Measurements from ENCODE around the gene MVB12A.

MVB12A gene

DNA sequence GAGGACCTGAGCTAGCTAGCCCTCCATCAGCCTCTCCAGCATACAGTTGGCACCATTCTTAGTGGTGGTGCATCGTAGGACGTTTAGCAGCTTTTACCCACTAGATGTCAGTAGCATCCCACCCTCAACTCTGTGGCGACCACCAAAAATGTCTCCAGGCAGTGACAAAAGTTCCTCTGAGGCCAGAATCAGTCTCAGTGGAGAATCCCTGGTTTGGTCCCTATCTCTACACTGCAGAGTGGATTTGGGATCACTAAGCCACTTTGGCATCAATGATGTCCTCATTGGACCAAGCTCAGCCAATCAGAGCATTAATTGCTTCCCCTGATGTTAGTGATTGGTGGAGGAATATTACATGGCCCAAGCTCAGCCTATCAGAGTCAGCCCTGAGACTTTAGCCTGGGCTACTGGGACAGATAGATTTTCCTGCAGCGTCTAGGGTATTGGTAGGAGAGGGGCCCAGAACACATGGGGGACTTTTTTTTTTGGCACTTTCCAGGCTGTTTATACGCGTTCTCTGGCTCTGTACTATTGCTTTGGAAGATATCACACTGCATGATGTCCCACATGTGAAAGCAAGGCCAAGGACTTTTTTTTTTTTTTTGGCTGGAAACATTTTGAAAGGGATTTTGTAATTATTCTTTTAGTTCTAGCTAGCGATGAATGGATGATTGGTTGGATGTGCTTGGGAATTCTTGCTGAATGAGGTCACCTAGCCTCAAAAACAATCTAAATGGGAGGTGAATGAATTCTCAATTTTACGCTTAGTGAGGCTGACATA is 21.6 kb downstream of the MVB12A start:
- Histone ChIP-seq H3K4me2 (no peak overlapping the region), H4K20me1 (no peaks in the 10 kb centered on the region), H3K27me3 (no peaks in the 10 kb centered on the region), H3K36me3 (peaks cover 0 to 17% (median 3%) of the 10 kb centered on the region in 11 experiments; a peak in 17 of 22 replicates), H3K4me3 (no peak overlapping the region), H3K4me1 (peaks cover 0 to 2% (median 0%) of the 10 kb centered on the region in 10 experiments; a peak in 1 of 20 replicates), H3K27ac (no peak overlapping the region), H3K9me3 (replicated peaks in 1 of 11) (peaks cover 0 to 8% (median 5%) of the 10 kb centered on the region in 11 experiments; a peak in 10 of 22 replicates), H3K9ac (no peak overlapping the region)
- TF ChIP-seq Cebpa-rat (IDR thresholded peaks at IDR 0.05) = no peak

DNA sequence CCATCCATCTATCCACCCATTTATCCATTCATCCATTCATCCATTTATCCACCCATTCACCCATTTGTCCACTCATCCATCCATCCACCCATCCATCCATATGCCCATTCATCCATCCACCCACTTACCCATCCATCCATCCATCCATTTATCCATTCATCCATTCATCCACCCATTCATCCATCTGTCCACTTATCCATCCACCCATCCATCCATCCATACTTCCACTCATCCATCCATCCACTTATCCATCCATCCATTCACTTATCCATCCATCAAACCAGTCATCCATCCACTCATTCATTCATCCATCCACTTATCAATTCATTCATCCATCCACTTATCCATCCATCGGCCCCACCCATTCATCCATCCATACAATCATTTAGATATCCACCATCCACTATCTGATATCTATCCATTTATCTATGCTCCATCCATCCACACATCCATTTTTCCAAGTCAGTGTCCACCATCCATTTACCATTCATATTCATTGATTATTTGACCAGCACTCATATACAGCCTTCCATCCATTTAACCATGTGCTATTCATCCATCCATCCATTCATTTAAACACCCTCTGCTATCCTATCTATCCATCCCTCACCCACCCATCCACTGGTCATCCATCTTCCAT is 25.8 kb downstream of the MVB12A start:
- TF ChIP-seq Cebpa-rat (IDR thresholded peaks at IDR 0.05) = no peak
- peaks cover 19 to 42% (median 34%) of the 10 kb centered on the region in 10 experiments for H3K4me1 ChIP-seq
- no peak overlapping the region for H3K4me2 ChIP-seq
- no peaks in the 10 kb centered on the region for H4K20me1 ChIP-seq
- peaks cover 0 to 14% (median 0%) of the 10 kb centered on the region in 11 experiments; a peak in 4 of 22 replicates for H3K36me3 ChIP-seq
- H3K27ac ChIP-seq = no peak overlapping the region
- no peak overlapping the region for H3K4me3 ChIP-seq
- H3K9me3 ChIP-seq (replicated peaks in 1 of 11) = peaks cover 0 to 8% (median 5%) of the 10 kb centered on the region in 11 experiments; a peak in 9 of 22 replicates
- peaks cover 0 to 3% (median 0%) of the 10 kb centered on the region in 11 experiments; a peak in 1 of 22 replicates for H3K27me3 ChIP-seq
- H3K9ac ChIP-seq = no peak overlapping the region

DNA sequence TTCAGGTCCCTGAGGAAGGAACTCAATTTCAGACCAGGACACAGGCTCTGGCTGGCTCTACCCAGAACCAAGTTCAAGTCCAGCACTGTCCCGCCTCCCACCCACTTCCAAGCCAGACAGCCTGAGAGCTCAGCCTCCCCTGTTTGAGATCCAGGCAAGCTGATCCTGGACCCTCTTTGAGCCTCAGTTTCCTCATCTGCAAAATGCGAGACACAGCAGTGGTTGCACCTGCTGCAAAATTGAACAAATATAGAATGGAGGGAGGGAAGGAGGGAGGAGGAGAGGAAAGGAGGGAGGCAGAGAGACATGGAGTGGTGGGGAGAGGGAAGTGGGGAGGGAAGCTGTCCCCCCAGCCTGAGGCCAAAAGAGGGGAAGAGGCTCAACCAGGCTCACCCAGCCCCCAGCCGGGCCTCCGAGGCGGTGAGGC is 27.9 kb downstream of the MVB12A start:
- peak overlapping the region; percentile 83 to 99 (median 98) for H3K4me2 ChIP-seq
- TF ChIP-seq Cebpa-rat (IDR thresholded peaks at IDR 0.05) = no peak

DNA sequence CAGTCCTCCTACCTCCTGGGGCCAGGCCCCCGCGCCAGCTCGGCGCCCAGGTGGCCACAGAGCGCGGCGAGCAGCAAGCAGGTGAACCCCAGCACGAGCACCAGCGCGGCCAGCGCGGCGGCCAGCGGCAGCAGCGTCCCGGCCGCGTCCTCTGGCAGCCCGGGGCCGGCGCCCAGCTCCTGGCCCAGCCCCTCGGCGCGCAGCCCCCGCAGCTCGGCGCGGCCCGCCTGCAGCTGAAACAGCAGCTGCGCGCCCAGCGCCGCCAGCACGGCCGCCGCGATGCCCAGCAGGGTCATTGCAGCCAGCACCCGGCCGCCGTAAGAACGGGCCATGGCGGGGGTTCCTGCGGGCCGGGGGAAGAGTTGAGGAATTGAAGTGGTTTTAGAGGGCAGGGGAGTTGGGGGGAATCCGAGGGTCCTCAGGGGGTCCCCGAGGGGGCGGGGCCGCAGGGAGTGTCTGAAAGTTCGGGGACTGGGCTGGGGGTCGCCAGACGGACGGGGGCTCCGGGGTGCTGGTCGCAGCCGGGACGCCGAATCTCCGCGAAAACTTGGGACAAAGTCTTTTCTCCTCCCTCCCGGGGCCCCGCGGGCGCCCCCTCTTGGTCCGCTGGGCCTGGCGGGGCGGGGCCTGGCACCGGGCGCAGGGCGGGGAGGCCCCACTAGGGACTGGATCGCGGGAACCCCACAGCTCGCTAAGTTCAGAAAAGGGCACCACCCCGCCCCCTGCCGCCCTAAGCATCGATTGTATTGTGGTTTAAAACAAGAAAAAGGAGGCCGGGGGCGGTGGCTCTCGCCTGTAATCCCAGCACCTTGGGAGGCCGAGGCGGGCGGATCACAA is 28.5 kb downstream of the MVB12A start, which contains the start of gene TMEM221:
Gene TMEM221, minus strand, starts transcription at position 538 of the 837 bp plus-strand sequence. Its CDS starts 206 bp downstream, at position 332.
- peak within 1 kb of the TSS; percentile 57 to 77 (median 72) for H3K4me3 ChIP-seq
- peak within 1 kb of the TSS; percentile 83 to 99 (median 98) for H3K4me2 ChIP-seq
- peaks cover 0 to 5% (median 0%) of the 10 kb centered on the region in 11 experiments; a peak in 1 of 22 replicates for H3K36me3 ChIP-seq
- H3K4me1 ChIP-seq = peaks cover 31 to 62% (median 52%) of the 10 kb centered on the region in 10 experiments
- H4K20me1 ChIP-seq = no peaks in the 10 kb centered on the region
- peaks cover 0 to 3% (median 0%) of the 10 kb centered on the region in 11 experiments; a peak in 2 of 22 replicates for H3K9me3 ChIP-seq (replicated peaks in 1 of 11)
- peak within 1 kb of the TSS; percentile 70 to 85 (median 79) for H3K9ac ChIP-seq
- H3K27me3 ChIP-seq = peaks cover 0 to 3% (median 0%) of the 10 kb centered on the region in 11 experiments; a peak in 2 of 22 replicates
- TF ChIP-seq Cebpa-rat (IDR thresholded peaks at IDR 0.05) = no peak
- peak within 1 kb of the TSS; percentile 26 to 78 (median 69); a peak in 21 of 22 replicates for H3K27ac ChIP-seq

More for the DNA sequence above, 27.9 kb downstream of the MVB12A start:
- Histone ChIP-seq H3K9me3 (replicated peaks in 1 of 11) (no peaks in the 10 kb centered on the region), H3K9ac (peak overlapping the region; percentile 70 to 85 (median 79)), H3K4me1 (peaks cover 31 to 58% (median 52%) of the 10 kb centered on the region in 10 experiments), H3K27ac (peak overlapping the region in 10 of 11 experiments; percentile 41 to 78 (median 68); a peak in 20 of 22 replicates), H3K36me3 (peaks cover 0 to 6% (median 0%) of the 10 kb centered on the region in 11 experiments; a peak in 2 of 22 replicates), H3K4me3 (peak overlapping the region; percentile 57 to 77 (median 72)), H4K20me1 (no peaks in the 10 kb centered on the region), H3K27me3 (peaks cover 0 to 3% (median 0%) of the 10 kb centered on the region in 11 experiments; a peak in 1 of 22 replicates)

DNA sequence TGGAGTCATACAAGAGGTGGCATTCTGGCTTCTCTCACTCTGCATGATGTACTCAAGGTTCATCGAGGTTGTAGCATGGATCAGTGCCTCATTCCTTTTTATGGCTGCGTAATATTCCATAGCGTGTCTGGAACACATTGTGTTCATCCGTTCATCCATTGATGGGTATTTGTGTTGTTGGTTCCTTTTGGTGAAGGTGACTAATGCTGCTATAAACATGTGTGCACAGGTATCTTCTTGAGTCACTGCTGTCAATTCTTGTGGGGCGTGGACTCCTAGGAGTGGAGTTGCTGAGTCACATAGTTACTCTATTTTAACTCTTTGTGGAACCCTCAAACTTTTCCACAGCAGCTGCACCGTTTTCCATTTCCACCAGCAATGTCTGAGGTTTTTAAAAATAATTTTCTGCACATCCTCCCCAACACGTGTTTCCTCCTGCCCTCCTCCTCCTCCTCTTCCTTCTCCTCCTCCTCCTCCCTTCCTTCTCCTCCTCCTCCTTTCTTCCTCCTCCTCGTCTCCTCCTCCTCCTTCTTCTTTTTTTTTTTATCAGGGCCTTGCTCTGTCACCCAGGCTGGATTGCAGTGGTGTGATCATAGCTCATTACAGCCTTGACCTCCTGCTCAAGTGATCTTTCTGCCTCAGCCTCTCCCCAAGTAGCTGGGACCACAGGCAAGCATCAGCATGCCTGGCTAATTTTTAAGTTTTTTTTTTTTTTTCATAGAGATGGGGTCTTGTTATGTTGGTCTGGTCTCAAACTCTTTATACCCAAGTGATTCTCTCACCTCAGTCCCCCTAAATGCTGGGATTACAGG is 30.6 kb downstream of the MVB12A start:
- H3K9me3 ChIP-seq (replicated peaks in 1 of 11) = peaks cover 0 to 3% (median 0%) of the 10 kb centered on the region in 11 experiments; a peak in 2 of 22 replicates
- no peak overlapping the region for H3K4me3 ChIP-seq
- H3K36me3 ChIP-seq = no peaks in the 10 kb centered on the region
- H4K20me1 ChIP-seq = no peaks in the 10 kb centered on the region
- H3K27me3 ChIP-seq = peaks cover 13 to 20% (median 18%) of the 10 kb centered on the region in 11 experiments
- H3K4me1 ChIP-seq = peaks cover 31 to 75% (median 54%) of the 10 kb centered on the region in 10 experiments
- peak overlapping the region in 10 of 11 experiments; percentile 27 to 78 (median 55); a peak in 20 of 22 replicates for H3K27ac ChIP-seq
- TF ChIP-seq Cebpa-rat (IDR thresholded peaks at IDR 0.05) = no peak
- H3K4me2 ChIP-seq = peak overlapping the region; percentile 53 to 99 (median 97)
- H3K9ac ChIP-seq = peak overlapping the region in 6 of 11 experiments; percentile 21 to 56 (median 46); a peak in 11 of 22 replicates

DNA sequence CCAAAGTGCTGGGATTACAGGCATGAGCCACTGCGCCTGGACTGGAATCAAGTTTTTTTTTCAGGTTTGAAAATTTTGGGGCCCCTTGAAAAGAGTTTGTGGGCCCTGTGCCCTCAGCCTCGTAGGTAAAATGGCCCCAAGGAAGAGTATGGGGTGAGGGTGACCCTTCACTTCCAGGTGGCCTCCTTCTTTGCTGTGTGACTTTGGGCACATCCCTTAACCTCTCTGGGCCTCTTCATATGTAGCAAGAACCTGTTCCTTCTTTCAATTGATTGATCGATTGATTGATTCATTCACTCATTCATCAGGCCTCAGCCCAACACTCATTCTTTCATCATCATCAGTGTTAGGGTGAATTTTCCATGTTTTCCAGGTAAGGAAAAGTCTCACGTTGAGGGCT is 32.0 kb downstream of the MVB12A start:
- Histone ChIP-seq H3K27ac (peak overlapping the region in 2 of 11 experiments; percentile 65 to 78; a peak in 1 of 22 replicates), H3K27me3 (peaks cover 26 to 33% (median 31%) of the 10 kb centered on the region in 11 experiments), H3K4me1 (peaks cover 31 to 68% (median 55%) of the 10 kb centered on the region in 10 experiments), H3K9me3 (replicated peaks in 1 of 11) (peaks cover 0 to 3% (median 0%) of the 10 kb centered on the region in 11 experiments; a peak in 2 of 22 replicates), H3K9ac (0 out of 22 replicates have a peak overlapping the region, but pooled peaks of 1 of the 11 experiments have one; percentile 26), H4K20me1 (no peaks in the 10 kb centered on the region), H3K4me2 (peak overlapping the region in 6 of 11 experiments; percentile 60 to 99 (median 98); a peak in 7 of 22 replicates), H3K4me3 (no peak overlapping the region), H3K36me3 (no peaks in the 10 kb centered on the region)
- TF ChIP-seq Cebpa-rat (IDR thresholded peaks at IDR 0.05) = no peak

DNA sequence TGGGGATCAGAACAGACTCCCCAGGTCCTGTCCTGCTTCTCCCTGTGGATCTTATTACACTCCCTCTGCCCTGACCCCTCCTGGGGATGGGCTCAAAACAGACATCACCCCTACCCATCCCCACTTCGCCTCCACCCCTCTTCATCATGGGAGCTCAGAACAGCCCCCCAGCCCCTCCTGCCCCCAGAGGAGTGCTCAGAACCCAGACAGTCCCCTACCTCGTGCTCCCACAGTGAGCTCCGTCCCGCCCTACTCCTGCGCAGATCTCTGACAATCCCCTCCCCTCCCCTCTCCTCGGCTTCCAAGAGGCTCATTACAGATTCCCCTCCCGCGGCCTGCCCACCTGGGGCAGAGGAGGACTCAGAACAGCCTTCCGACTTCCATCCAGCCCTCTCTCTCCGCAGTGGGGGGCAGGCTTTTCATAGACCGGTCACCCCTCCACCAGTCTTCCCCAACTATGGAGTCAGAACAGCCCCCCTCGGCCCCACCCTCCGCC is 34.8 kb downstream of the MVB12A start:
- H3K4me2 ChIP-seq = peak overlapping the region in 2 of 11 experiments; percentile 18 to 25; a peak in 2 of 22 replicates

More for the DNA sequence above, 34.8 kb downstream of the MVB12A start:
- Histone ChIP-seq H3K4me1 (peaks cover 22 to 45% (median 30%) of the 10 kb centered on the region in 10 experiments), H3K36me3 (no peaks in the 10 kb centered on the region), H3K27me3 (peaks cover 26 to 44% (median 38%) of the 10 kb centered on the region in 11 experiments), H3K4me3 (no peak overlapping the region), H3K9ac (peak overlapping the region in 1 of 11 experiments; percentile 26; a peak in 2 of 22 replicates), H3K27ac (no peak overlapping the region), H4K20me1 (no peaks in the 10 kb centered on the region), H3K9me3 (replicated peaks in 1 of 11) (peaks cover 0 to 3% (median 0%) of the 10 kb centered on the region in 11 experiments; a peak in 2 of 22 replicates)
- no peak for TF ChIP-seq Cebpa-rat (IDR thresholded peaks at IDR 0.05)

Measured in BLaER1 treated with 17β-estradiol and CSF1 and Interleukin-3, amounts not matched to agents 10 nM and 100 nM (cell line).